Uterus (tissue), 4 donors: Measurements from ENCODE around the gene EHMT1. TPM values are rescaled to one million over a fixed set of nuclear protein-coding genes. Genes with fewer than 3 reads are reported as not detected.

Experiments used
- DNase-seq, 2 donors: peaks; one replicate each; pipeline ENCODE4 v3.0.0-alpha.2; 2019 to 2020
- H3K27ac ChIP-seq, 2 donors: fragments of 200-600 bp; sonication (generic); 1 replicate in 1 of 2; 2 replicates in 1 of 2; pipeline ENCODE4 v1.5.1; 2016 to 2018
- H3K27me3 ChIP-seq, 2 donors: fragments of 200-600 bp; sonication (generic); one replicate each; pipeline ENCODE4 v1.5.1; 2018 to 2019; ENCODE audit warnings: control low read depth in 1 of 2
- H3K36me3 ChIP-seq, 2 donors: fragments of 200-600 bp; sonication (generic); one replicate each; pipeline ENCODE4 v1.5.1; 2019; ENCODE audit warnings: control low read depth in 1 of 2
- H3K4me1 ChIP-seq, 2 donors: fragments of 200-600 bp; sonication (generic); one replicate each; pipeline ENCODE4 v1.5.1; 2018 to 2019; ENCODE audit warnings: control low read depth in 1 of 2
- H3K4me3 ChIP-seq, 2 donors: fragments of 200-600 bp; sonication (generic); 1 replicate in 1 of 2; 2 replicates in 1 of 2; pipeline ENCODE4 v1.5.1; 2018 to 2019; ENCODE audit warnings: mild to moderate bottlenecking in 1 of 2
- H3K9me3 ChIP-seq, 2 donors: fragments of 200-600 bp; sonication (generic); one replicate each; pipeline ENCODE4 v1.5.1; 2019; ENCODE audit warnings: control low read depth in 1 of 2
- POLR2A ChIP-seq, 2 donors: fragments of 450-650 bp; IDR thresholded peaks; one replicate each; pipeline ENCODE4 v1.6.1; 2016; ENCODE audit warnings: antibody characterized with exemption in 2 of 2, mild to moderate bottlenecking in 1 of 2, moderate library complexity in 1 of 2
- intact Hi-C: fragments of 100-400 bp; cut with DNase I; formaldehyde crosslinking; loops from one replicate; pipeline ENCODE4 v1.15.1; 2023; ENCODE audit warnings: low total_unique reads
- total RNA-seq, 4 donors: library from RNA; depleted of rRNA in 3 of 4; stranded (reverse); fragments of >200 nt in 3 of 4; gene quantifications; one replicate each; pipeline versions ENCODE4 v1.1.0 to v1.2.4, GENCODE V29; 2014 to 2023
- TF ChIP-seq, protein P1 (sequence below), 4 experiments: fragments of 200-600 bp in 2 of 4; fragments of 450-650 bp in 2 of 4; sonication (generic) in 2 of 4; IDR thresholded peaks; one replicate each; pipeline ENCODE4 v1.5.1; 2016 to 2019; ENCODE audit warnings: antibody characterized with exemption in 4 of 4, mild to moderate bottlenecking in 2 of 4, moderate library complexity in 1 of 4
- donor health status: DM: yes; HTN: yes; CAD: no.

EHMT1 gene
- total RNA-seq, 4 donors from 2014 or later: 32.6 to 109 (median 74.9) TPM

DNA sequence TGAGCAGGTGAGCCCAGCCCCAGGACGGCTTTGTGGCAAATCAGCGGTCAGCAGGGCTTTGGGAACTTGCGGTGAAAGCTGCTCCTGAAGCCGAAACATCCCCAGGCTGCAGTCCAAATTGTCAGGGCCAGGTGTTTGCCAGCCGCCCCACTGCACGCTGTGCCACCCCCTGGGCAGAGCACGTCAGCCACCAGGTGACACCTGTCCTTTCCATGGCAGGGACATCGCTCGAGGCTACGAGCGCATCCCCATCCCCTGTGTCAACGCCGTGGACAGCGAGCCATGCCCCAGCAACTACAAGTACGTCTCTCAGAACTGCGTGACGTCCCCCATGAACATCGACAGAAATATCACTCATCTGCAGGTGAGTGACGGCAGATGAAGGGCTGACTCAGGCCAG lies 194.4 kb downstream of the EHMT1 start:
- DNase-seq: no peak
- no peaks in the 10 kb centered on the region for H3K4me1 ChIP-seq
- no peaks in the 10 kb centered on the region for H3K36me3 ChIP-seq
- TF ChIP-seq, protein P1, sequence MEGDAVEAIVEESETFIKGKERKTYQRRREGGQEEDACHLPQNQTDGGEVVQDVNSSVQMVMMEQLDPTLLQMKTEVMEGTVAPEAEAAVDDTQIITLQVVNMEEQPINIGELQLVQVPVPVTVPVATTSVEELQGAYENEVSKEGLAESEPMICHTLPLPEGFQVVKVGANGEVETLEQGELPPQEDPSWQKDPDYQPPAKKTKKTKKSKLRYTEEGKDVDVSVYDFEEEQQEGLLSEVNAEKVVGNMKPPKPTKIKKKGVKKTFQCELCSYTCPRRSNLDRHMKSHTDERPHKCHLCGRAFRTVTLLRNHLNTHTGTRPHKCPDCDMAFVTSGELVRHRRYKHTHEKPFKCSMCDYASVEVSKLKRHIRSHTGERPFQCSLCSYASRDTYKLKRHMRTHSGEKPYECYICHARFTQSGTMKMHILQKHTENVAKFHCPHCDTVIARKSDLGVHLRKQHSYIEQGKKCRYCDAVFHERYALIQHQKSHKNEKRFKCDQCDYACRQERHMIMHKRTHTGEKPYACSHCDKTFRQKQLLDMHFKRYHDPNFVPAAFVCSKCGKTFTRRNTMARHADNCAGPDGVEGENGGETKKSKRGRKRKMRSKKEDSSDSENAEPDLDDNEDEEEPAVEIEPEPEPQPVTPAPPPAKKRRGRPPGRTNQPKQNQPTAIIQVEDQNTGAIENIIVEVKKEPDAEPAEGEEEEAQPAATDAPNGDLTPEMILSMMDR (IDR thresholded peaks at IDR 0.05): no peak
- TF ChIP-seq POLR2A (IDR thresholded peaks at IDR 0.05): no peak
- no peaks in the 10 kb centered on the region for H3K9me3 ChIP-seq
- H3K27ac ChIP-seq: no peak overlapping the region
- H3K27me3 ChIP-seq: no peaks in the 10 kb centered on the region
- intact Hi-C loops: no loop called here
- no peak overlapping the region for H3K4me3 ChIP-seq

DNA sequence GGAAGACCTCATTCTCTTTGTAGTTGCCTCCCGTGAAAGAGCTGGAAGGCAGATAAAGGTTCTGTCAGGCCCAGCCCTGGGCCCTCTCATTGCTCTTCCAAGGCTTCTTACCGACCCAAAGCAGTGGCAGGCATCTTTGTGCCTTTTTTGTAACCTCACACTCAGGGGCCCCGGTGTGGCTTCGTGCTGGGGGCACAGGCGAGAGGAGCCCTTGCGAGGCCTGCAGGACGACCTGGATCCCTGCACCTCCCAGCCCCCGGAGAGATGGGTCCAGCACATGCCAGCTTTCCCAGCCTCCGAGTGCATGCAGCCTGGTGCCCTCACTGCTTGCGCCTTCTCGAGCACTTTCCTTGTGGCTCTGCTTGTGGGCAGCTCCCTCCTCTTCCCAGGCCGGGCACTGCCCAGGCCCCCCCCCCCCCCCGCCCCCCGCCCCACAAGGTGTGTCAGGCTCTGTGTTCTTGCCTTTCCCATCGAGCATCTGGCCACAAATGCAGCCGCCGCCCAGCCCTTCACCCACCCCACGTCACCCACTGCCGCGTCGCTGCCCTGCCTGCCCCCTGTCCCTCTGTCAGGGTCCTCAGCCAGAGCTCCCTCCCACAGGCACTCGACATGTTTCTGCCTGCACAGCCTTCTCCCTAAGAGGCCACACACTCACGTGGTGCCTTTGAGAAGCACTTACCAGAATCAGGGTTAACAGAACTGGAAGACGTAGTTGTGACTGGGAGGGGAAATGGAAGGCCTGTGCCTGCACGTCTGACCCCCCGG lies 195.0 kb downstream of the EHMT1 start:
- TF ChIP-seq, protein P1 (IDR thresholded peaks at IDR 0.05): no peak
- no peak for TF ChIP-seq POLR2A (IDR thresholded peaks at IDR 0.05)
- intact Hi-C loops: no loop called here
- Histone ChIP-seq H3K4me1 (no peaks in the 10 kb centered on the region), H3K36me3 (no peaks in the 10 kb centered on the region), H3K4me3 (no peak overlapping the region), H3K27me3 (no peaks in the 10 kb centered on the region), H3K9me3 (no peaks in the 10 kb centered on the region), H3K27ac (no peak overlapping the region)
- no peak for DNase-seq

DNA sequence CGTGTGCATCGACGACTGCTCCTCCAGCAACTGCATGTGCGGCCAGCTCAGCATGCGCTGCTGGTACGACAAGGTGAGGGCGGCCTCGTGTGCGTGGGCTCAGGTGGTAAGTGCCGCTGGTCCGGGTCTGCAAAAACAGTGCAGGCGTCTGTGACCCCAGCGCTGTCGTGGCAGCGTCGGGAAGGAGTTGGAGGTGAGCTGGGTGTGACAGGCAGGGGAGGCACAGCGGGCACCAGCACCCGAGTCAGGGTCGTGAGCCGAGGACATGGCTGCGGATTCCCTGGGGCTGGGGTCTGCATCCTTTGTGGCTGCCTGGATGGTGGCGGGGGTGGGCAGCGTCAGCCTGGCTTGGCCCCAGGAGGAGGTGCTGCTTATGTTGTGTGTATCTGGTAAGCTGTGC lies 195.6 kb downstream of the EHMT1 start:
- Histone ChIP-seq H3K4me1 (no peaks in the 10 kb centered on the region), H3K27ac (no peak overlapping the region), H3K27me3 (no peaks in the 10 kb centered on the region), H3K9me3 (no peaks in the 10 kb centered on the region), H3K4me3 (no peak overlapping the region), H3K36me3 (no peaks in the 10 kb centered on the region)
- TF ChIP-seq POLR2A (IDR thresholded peaks at IDR 0.05): no peak
- TF ChIP-seq, protein P1 (IDR thresholded peaks at IDR 0.05): no peak
- DNase-seq: no peak
- intact Hi-C loops: no loop called here

DNA sequence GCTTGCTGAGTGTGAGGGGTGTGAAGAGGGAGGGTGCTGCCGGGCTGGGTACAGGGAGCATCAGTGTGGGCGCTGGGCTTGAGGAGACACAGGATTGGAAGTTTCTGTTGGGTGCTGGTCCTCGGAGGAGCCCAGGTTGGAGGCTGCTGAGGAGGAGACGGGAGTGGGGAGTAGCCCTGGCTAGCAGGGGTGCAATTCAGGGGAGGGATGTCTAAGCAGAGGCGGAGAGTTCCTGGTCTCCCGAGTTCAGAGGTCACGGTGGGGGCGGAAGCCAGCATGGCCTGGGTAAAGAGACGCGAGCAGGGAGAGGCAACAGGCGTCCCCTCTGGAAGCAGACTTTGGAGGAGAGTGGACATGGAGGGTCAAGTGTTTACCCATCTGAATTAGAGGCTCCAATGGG lies 196.0 kb downstream of the EHMT1 start:
- Histone ChIP-seq H3K27ac (no peak overlapping the region), H3K4me1 (no peaks in the 10 kb centered on the region), H3K27me3 (no peaks in the 10 kb centered on the region), H3K9me3 (no peaks in the 10 kb centered on the region), H3K36me3 (no peaks in the 10 kb centered on the region), H3K4me3 (no peak overlapping the region)
- DNase-seq: no peak
- intact Hi-C loops: no loop called here
- TF ChIP-seq POLR2A (IDR thresholded peaks at IDR 0.05): no peak
- TF ChIP-seq, protein P1 (IDR thresholded peaks at IDR 0.05): no peak

DNA sequence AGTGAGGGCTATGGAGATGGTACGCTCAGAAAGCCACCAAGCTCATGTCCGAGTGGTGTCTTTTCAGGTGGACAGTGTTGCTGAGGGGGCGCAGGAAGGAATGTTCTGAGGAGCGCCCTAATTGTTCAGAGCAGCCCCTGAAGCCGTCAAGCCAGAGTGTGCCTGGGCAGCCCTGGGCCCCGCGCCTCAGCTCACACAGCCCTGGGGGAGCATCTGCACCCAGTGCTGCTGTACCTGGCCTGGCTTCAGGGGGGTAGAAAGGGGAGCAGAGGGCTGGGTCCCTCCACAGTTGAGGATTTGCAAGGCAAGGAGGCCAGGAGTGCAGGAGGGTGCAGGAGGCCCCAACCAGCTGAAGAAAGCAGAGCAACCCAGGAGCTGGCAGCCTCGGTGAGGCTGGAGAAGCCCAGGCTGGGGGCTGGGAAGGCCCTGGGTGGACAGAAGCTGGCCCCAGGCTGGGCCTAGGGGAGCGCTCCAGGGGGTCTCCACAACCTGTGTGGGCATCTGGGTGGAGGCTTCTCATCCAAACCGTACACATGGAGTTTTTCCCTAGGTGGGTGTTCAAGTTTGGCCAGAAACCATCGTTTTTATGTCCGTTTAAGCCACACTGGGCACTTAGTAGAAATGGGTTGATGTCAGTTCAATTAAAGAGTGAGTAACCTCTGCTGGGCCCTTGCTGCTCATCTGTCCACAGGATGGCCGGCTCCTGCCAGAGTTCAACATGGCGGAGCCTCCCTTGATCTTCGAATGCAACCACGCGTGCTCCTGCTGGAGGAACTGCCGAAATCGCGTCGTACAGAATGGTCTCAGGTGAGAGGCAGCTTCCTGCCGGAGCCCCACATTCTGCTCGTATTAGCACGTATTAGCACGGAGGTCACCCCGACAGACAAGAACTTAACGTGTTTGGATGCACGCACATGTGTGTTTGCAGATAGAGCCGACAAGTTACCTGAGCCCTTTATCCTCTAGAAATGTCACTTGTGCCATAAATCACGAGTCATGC lies 196.8 kb downstream of the EHMT1 start:
- Histone ChIP-seq H3K4me1 (no peaks in the 10 kb centered on the region), H3K9me3 (no peaks in the 10 kb centered on the region), H3K4me3 (no peak overlapping the region), H3K27ac (no peak overlapping the region), H3K27me3 (no peaks in the 10 kb centered on the region), H3K36me3 (no peaks in the 10 kb centered on the region)
- no peak for DNase-seq
- intact Hi-C loops: no loop called here
- TF ChIP-seq, protein P1 (IDR thresholded peaks at IDR 0.05): no peak
- TF ChIP-seq POLR2A (IDR thresholded peaks at IDR 0.05): no peak
